DMS114 treated with DMSO at 0.1 percent for 48 hours (cell line): ENCODE data around the gene MYH4.

Experiments used
- DNase-seq: peaks from one replicate; lab custom pipeline; 2025; ENCODE audit not compliant: unreplicated experiment; lab: John Stamatoyannopoulos, UW

Gene MYH4

DNA sequence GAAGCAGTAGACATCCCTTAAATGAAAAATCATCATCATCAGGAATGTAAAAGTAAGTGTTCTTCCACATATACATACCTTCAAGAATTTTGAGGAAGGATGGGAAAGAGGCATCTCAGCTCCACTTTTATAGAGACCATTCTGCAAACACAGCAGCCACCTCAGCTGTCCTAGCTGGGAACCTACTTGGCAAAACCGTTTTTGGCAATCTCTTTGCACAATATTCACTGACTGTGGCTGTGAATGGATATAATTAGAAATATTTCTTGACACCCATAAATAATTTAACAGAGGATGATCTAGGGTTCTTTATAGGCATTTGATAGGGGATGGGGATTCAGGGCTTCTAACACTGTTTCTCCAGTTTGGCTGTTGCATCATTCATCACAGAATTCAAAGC, at the start of gene MYH4:
TSS of gene MYH4 (minus strand) at position 101 of the 400 bp plus-strand sequence. CDS start 2,814 bp downstream, outside the sequence.
- DNase-seq = no peak

DNA sequence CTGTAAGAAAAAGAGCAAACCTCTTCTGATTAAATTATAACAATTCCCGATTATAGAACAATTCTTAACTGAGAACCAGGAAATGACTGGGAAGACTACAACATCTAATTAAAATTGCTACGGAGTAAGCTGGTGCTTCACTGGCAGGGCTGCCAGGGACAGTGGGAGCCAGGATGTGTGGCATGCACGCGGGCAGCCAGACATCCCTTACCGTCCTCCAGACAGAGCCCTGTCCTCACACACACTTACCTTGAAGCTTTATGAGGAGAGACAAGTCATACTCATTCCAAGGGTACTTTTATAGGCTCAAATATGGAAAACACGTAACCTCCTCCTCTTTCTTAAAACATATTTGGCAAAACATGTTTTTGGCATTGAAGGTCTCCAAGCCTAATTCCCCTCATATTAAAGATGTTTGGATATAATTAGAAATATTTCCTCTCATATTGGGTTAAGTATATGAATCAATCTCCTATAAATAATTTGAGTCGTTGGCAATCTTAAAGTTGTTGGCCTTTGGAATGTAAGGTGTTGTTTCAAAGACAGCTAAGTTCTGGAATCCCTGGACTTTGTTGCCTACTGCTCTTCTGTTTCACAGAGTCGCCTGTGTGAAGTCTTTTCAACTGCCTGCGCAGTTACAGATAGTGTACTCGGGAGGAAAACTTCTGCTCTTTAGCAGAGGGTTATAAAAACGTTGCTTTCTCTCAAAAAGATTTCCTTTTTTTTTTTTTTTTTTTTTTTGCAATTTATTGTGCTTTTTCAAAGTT, 49.1 kb upstream of the MYH4 start, which contains the start of gene MYH1:
TSS of gene MYH1 (minus strand) at position 272 of the 767 bp plus-strand sequence. CDS start 1,900 bp downstream, outside the sequence.
- DNase-seq = no peak

DNA sequence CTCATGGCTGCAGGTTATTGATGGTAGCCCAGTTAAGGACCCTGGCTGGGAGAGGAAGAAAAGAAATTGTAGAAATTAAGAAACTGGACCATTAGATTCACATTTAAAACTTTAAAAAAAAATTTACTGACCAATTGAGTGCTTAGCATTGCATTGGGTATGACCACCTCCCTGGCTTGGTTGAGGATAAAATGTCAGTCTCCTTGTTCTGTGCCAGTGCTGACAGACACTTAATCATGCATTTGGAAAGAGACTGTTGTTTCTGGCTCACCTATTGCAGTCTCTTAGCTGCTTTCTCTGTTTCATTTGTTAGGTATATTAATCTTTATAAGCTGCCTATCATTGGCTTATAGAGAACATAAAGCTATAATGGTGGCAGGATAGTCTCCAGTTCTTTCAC, 47.3 kb upstream of the MYH4 start:
- DNase-seq = no peak

DNA sequence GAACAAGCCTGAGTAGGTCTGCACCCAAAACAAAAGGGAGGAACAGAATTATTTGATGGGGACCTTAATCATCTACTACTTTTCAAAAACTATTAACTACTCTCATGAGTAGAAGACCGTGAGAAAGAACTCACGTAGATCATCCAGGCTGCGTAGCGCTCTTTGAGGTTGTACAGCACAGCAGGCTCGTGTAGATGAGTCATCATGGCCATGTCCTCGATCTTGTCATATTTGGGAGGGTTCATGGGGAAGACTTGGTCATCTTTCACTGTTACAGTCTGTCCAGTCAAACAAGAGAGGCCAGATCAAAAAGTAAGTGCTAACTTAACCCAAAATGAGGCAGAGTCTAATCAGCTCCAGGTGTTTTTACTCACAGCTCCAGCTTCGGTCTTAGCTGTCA, 46.7 kb upstream of the MYH4 start:
- DNase-seq = no peak

DNA sequence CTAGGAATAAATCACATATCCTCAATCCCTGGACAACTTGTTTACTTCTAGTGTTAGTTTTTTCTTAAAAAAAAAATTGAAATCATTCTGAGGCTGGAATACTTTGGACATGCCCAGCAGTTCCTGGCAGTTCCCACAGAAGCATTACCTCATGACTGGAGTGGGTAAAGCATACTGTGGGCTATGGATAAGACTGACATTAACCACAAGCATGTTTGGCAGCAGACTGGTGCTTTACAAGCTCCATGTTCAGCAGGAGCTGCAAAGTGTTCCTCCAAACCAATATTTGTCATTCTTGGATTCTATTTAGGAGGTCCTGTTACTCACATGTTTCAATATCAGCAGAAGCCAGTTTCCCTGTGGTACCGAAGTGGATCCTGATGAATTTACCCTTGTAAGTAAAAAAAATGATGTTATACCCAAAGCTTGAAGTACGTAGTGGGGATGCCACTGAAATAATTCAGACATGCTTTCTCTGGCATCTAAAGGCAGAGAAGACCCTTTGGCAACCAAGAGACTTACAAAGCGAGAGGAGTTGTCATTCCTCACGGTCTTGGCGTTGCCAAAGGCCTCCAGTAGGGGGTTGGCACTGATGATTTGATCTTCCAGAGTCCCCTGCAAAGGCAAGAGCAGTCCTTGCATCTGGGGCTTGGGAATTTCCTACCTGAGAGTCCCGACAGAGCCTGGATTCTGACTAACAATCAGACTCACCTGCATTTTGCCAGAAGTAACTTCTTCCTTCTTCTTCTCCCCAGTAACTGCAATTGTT, 44.1 kb upstream of the MYH4 start:
- DNase-seq = no peak

DNA sequence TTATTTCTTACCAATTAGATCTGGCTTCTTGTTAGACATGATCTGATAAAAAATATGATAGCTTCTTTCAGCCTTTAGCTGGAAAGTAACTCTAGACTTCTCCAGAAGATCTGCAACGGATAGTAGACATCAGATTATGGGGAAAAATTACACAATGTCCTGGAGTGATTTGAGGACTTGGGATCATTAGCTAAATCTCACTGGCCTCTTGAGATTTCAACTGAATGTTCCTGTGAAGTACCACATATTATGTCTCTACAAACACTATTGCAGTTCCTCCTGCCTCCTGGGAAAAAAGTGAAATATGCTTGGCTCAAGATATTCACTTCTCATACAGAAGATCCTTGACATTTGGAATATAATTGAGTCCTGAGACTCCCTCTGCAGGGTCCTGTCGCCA, 43.5 kb upstream of the MYH4 start:
- no peak for DNase-seq

DNA sequence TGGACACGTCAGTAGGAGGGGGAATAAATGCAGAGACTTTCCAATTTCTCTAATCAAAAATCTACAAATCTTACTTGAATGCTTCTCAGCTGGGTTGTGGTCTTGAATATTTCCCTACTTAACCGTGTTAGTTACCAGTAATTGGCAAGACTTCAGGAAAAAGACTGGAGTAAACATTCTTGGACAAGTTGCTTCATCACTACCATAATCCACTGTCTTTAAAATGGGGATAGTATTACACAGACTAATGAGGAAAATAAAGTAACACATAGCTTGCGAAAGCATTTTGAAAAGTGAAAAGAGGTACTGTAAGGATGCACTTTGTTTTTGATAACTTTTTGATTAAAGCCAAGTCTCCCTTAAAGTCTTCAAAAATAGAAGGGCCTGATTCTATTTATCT, 30.6 kb upstream of the MYH4 start:
- DNase-seq = no peak

DNA sequence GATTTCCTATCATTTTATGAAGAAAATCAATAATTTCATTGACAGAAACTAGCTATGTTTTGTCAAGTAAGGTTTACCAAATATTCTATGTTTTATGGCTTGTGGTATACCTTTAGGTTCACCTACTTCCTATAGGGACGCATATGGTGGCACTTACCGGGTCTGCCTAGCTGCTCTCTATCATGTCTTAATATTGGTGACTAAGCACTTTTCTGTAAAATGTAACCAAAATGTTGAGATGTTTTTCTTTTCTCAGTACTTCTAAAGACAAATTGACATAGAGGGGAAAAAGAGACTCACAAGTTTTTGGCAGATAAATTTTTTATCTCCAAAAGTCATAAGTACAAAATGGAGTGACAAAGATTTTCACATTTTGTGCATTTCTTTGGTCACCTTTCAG, 22.6 kb upstream of the MYH4 start:
- no peak for DNase-seq

DNA sequence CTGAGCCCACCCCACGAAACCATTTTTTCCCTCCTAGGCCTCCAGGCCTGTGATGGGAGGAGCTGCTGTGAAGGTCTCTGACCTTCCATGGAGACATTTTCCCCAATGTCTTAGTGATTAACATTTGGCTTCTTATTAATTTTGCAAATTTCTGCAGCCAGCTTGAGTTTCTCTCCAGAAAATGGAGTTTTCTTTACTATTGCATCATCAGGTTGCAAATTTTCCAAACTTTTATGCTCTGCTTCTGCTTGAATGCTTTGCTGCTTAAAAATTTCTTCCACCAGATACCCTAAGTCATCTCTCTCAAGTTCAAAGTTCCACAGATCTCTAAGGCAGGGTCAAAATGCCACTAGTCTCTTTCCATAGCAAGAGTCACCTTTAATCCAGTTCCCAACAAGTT, 12.9 kb upstream of the MYH4 start:
- no peak for DNase-seq

DNA sequence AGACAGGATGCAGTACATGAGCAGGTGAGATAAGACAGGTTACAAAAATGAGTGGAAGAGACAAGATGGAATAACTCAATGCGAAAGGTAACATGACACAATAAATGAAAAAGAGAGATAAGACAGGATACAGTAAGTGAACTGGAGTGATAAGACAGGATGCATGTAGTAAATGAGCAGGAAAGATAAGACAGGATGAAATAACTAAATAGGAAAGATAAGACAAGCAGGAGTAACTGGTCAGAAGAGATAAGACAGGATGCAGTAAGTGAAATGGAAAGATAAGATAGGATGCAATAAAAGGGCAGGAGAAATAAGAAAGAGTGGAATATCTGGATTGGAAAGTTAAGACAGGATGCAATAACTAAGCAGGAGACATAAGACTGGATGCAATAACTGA, 8.3 kb upstream of the MYH4 start:
- DNase-seq = no peak

DNA sequence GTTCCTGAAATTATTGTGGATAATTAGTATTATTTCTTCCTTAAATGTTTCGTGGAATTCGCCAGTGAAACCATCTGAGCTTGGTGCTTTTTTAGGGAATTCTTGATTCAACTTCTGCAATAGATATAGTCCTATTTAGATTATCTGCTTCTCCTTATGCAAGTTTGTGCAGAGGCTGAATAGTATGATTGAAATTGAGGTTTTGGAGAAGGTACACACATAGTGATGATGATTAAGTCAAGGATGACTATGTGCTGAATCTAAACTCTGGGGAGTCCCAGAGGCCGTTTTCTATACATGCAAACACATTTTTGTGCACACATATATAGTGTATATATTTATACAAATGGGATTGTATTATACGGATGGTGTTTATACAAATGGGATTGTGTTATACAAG, 5.2 kb upstream of the MYH4 start:
- no peak for DNase-seq

DNA sequence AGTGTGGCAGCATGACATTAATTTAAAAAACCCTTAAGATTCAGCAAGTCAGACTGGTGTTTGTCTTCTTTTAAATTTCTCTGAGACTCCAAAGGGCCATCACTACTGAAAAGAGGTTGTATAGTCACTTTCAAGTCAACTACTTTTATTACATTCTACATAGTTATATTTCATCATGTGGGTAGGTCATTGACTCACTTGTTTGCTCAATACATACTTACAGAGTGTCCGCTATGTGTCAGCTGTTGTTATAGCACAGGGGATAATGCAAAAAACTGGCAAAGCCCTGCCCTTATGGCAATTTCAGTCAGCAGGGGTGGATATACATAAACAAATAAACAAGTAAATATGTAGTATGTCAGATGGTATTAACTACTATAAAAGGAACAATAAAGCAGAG, 2.5 kb upstream of the MYH4 start:
- DNase-seq = no peak

DNA sequence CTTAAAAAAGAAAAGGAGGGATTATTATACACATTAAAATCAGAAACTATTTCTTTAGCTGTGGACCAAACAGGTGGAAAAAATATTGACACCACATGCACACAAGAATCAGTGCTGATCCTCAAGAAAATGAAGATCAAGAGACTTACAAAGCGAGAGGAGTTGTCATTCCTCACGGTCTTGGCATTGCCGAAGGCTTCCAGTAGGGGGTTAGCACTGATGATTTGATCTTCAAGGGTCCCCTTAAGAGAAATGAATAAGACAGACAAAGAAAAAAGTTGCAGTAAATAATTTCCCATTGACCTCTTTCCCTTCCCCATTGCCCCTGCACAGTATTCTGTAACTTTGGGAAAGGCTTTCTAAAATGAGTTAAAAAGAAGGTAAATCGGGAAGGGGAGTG, 6.0 kb downstream of the MYH4 start:
- no peak for DNase-seq

DNA sequence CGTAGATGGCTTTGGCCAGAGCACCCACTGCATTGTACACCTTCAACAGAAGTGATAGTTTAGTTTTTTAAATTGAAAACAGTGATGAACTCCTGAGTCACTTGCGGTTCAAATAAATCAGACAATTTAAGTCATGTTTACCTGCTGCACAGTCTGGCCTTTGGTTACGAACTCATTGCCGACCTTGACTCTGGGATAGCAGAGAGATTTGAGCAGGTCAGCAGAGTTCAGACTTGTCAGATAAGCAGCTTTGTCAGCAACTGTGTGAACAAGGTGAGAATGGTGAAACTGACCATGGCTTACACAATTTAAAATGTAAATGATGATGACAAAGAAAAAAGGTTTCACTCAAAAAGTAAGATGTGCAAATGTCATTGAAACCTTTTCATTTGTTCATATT, 9.3 kb downstream of the MYH4 start:
- no peak for DNase-seq

DNA sequence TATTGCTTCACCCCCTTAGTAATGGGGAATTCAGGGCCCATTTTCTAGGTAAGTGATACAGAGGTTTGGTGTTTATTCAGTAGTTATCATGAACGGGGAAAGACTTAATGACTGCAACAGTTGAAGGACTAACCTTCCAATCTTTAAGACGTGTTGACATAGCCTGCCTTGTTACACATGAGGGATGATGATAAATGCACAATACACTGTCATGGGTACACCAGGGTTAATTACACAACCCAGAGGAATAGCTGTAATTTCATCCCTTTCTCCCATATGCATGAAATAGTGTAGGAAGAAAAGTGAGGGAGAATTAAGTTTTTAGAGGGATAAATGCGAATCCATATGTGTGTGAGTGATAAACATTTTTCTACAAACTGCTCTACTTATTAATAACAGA, 10.7 kb downstream of the MYH4 start:
- DNase-seq = no peak

DNA sequence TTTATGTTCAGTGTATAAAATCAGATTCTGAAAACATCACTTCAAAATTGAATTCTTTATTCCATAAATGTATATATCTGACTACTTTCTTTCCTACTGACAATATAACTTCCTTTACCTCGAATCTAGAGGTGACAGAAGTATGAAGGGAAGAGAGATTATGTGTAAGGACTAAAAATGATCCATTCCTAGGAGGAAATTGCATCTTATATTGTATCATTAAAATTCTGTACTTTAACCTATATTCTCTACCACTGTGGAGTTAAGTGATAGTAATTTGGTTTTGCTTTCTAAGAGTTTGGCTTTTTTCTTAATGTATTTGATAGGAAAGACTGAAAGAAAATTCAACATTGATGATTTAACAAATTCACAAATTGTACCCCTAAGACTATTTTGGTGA, 11.4 kb downstream of the MYH4 start:
- no peak for DNase-seq

DNA sequence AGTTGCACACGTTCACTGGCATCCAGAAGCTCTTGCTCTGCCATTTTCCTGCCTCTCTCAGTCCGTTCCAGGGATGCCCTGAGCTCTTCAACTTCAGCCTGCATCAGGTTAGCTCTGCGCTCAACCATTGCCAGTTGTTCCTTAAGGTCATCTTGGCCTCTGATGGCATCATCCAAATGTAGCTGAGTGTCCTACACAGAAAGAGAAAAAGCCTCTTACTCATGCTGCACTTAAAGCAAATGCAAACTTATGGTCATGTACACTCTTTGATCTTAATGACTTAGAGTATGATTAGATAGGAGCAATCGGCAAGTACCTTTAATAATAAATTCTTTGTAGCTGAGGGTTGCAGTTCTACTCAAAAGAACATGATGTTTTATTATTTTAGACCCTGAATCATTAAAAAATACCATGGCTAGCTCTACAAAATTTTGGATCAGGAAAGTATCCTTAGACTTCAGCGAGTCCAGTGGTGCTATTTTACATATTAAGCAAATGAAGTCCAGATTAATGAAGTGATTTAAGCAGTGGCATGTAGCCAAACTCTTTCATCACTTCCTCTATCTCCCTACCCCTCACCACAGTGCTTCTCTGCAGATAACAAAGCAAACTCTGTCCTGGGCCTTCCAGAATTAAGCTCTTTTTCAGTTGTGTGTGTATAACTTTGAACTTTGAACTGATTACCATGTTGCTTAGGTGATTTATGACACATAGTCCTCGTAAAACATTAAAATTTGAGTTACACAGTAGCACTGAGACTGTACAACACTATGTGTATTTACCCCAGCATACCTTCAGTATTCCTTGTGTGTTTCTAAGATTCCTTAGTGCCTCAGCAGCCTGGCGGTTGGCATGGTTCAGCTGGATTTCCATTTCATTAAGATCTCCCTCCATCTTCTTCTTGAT, 22.1 kb downstream of the MYH4 start:
- no peak for DNase-seq

DNA sequence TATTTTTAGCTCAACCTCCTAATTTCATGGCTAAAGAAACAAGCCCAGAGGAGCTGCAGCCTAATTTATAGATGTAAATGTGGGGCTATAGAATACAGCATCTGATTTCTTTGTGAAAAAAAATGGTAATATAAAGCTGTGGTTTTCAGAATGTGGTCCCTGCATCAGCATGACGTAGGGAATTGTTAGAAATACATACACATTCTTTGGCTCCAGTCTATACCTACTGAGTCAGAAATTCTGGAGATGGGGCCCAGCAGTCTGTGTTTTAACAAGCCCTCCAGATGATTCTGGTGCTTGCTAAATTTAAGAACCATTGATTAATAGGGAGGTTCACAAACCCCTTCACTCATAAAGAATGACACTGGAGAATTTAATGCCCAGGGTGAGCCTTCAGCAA, 29.5 kb downstream of the MYH4 start:
- DNase-seq = no peak

DNA sequence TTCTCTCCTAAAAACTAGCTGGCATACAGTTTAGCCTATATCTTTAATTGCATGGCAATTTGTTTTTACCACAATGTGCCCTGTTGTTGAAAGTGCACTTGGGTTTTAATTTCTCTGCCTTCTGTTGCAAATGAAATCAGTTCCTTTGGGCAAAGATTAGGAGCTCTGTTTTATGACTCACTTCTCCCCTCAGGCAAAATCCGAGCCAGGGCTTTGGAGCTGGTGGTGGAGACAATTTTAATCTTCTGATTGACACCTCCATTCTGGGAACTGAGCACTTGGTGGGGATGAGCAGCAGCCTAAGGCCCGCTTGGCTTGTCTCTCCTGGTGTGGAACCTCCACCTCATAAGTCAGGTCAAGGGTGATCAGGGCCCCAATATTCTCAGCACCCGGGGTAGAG, 34.3 kb downstream of the MYH4 start:
- DNase-seq = no peak

DNA sequence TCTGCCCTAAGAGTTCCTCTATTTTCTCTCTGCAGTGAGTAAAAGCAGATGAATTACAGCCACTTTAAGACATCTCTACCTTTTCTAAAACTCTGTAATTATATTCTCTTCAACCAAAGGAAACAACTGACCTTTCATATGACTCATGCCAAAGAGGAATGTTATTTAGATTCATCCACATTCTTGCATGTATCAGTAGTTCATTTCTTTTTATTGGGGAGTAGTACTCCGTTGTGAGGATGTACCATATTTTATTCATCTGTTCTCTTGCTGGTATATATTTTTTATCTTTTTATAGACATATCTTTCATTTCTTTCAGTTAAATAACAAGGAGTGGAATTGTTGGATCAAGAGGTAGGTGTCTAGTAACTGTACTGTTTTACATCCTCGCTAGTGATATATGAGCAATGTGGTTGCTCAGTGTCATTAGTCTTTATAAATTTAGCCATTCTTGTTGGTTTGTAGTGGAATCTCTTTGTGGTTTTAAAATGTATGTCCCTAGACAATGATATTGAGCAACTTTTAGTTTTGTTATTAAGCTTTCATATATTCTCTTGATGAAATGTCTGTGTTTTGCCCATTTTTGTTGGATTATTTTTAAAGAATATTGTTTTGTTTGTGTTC, 39.8 kb downstream of the MYH4 start:
- DNase-seq = no peak

DNA sequence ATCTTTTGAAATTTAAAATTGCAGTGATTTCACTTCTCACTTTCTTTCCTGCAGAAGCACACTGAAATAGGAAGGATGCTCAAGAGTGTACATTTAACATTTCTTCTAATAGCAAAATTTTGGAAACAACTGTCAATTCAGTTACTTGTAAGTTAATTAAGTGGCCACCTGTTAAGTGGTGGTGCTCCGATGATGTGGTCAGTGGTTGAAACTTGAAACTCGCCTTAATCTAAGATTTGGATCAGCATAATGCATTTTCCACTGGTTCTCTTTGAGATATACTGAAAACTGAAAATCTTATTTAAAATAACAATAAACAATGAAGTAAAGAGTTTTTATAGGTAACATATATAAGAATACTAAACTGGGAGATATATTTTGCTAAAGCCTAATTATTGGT, 40.6 kb downstream of the MYH4 start:
- no peak for DNase-seq
